Neural cell (in vitro differentiated cells): Measurements from ENCODE around the gene FBP1. TPM values are rescaled to one million over a fixed set of nuclear protein-coding genes. Genes with fewer than 3 reads are reported as not detected.

Experiments used
- H2AFZ ChIP-seq: fragments of 200-600, 300-800 bp; sonication (generic), shearing (Covaris generic); 2 replicates; pipeline ENCODE4 v1.6.0; 2014; ENCODE audit warnings: low read depth, mild to moderate bottlenecking, antibody characterized with exemption, low read length, moderate library complexity
- H3F3A ChIP-seq: fragments of 200-600 bp; shearing (Covaris generic); 2 replicates; pipeline ENCODE4 v1.6.1; 2016; ENCODE audit warnings: mild to moderate bottlenecking, moderate library complexity, mixed read lengths, antibody characterized with exemption, low read length; ENCODE audit not compliant: insufficient read depth, poor library complexity, severe bottlenecking
- H3K27ac ChIP-seq: fragments of 200-600, 300-800 bp; sonication (generic), shearing (Covaris generic); 2 replicates; pipeline ENCODE4 v1.5.1; 2014; ENCODE audit warnings: mild to moderate bottlenecking, low read length, moderate library complexity
- H3K27me3 ChIP-seq: fragments of 300-800, 200-600 bp; sonication (generic), shearing (Covaris generic); 2 replicates; pipeline ENCODE4 v1.6.0; 2014; ENCODE audit warnings: mild to moderate bottlenecking, low read depth, low read length, moderate library complexity; ENCODE audit not compliant: insufficient read depth
- H3K36me3 ChIP-seq: fragments of 300-800, 200-600 bp; sonication (generic), shearing (Covaris generic); 2 replicates; pipeline ENCODE4 v1.5.1; 2014; ENCODE audit warnings: mild to moderate bottlenecking, antibody characterized with exemption, low read length, moderate library complexity; ENCODE audit not compliant: insufficient read depth
- H3K4me2 ChIP-seq: fragments of 300-800, 200-600 bp; sonication (generic), shearing (Covaris generic); 2 replicates; pipeline ENCODE4 v1.6.0; 2014; ENCODE audit warnings: mild to moderate bottlenecking, low read length
- H3K4me3 ChIP-seq: fragments of 300-800, 200-600 bp; sonication (generic), shearing (Covaris generic); 2 replicates; pipeline ENCODE4 v1.5.1; 2014; ENCODE audit warnings: mild to moderate bottlenecking, low read length, moderate library complexity
- H3K79me2 ChIP-seq: fragments of 200-600 bp; shearing (Covaris generic); replicated peaks from 2 replicates; pipeline ENCODE4 v1.6.0; 2014; ENCODE audit warnings: mild to moderate bottlenecking, low read length, moderate library complexity; ENCODE audit not compliant: insufficient read depth
- H3K9ac ChIP-seq: fragments of 300-800, 200-600 bp; sonication (generic), shearing (Covaris generic); 2 replicates; pipeline ENCODE4 v1.6.1; 2016; ENCODE audit warnings: mild to moderate bottlenecking, low read length, mixed read lengths
- H3K9me2 ChIP-seq: fragments of 200-600 bp; shearing (Covaris generic); 2 replicates; pipeline ENCODE4 v1.6.1; 2016; ENCODE audit warnings: mild to moderate bottlenecking, low read length, mixed read lengths; ENCODE audit not compliant: insufficient read depth
- H3K9me3 ChIP-seq: fragments of 200-600, 300-800 bp; sonication (generic), shearing (Covaris generic); 2 replicates; pipeline ENCODE4 v1.6.1; 2016; ENCODE audit warnings: mild to moderate bottlenecking, mixed run types, low read length, moderate library complexity, mixed read lengths
- H4K20me1 ChIP-seq: fragments of 200-600 bp; shearing (Covaris generic); 2 replicates; pipeline ENCODE4 v1.6.1; 2016; ENCODE audit warnings: mild to moderate bottlenecking, mixed run types; ENCODE audit not compliant: insufficient read depth
- CTCF ChIP-seq: fragments of 450-650 bp; IDR thresholded peaks from 2 replicates; pipeline ENCODE4 v1.5.1; 2014; ENCODE audit warnings: antibody characterized with exemption, mild to moderate bottlenecking, moderate library complexity; ENCODE audit not compliant: poor library complexity, severe bottlenecking
- EP300 ChIP-seq: fragments of 450-650 bp; conservative IDR thresholded peaks from 2 replicates; pipeline ENCODE4 v1.6.1; 2014; ENCODE audit warnings: antibody characterized with exemption, mild to moderate bottlenecking, moderate library complexity; ENCODE audit not compliant: poor library complexity, severe bottlenecking
- EZH2 ChIP-seq: fragments of 200-600, 300-800 bp; shearing (Covaris generic), sonication (generic); IDR thresholded peaks from 2 replicates; pipeline ENCODE4 v1.6.1; 2014; ENCODE audit warnings: antibody characterized with exemption, low read length, borderline replicate concordance, mild to moderate bottlenecking; ENCODE audit not compliant: insufficient read depth, poor library complexity, severe bottlenecking
- MXI1 ChIP-seq: fragments of 450-650 bp; conservative IDR thresholded peaks from 2 replicates; pipeline ENCODE4 v1.6.1; 2014; ENCODE audit warnings: antibody characterized with exemption, mild to moderate bottlenecking; ENCODE audit not compliant: poor library complexity, severe bottlenecking
- POLR2AphosphoS5 ChIP-seq: IDR thresholded peaks from 2 replicates; pipeline ENCODE4 v1.6.1; 2012
- RAD21 ChIP-seq: fragments of 450-650 bp; conservative IDR thresholded peaks from 2 replicates; pipeline ENCODE4 v1.6.1; 2014; ENCODE audit warnings: antibody characterized with exemption, mild to moderate bottlenecking, moderate library complexity
- REST ChIP-seq: IDR thresholded peaks from 2 replicates; pipeline ENCODE4 v1.6.1; 2012; ENCODE audit warnings: borderline replicate concordance
- SMC3 ChIP-seq: fragments of 450-650 bp; conservative IDR thresholded peaks from 2 replicates; pipeline ENCODE4 v1.6.1; 2014; ENCODE audit warnings: antibody characterized with exemption, mild to moderate bottlenecking, moderate library complexity; ENCODE audit not compliant: poor library complexity
- TAF1 ChIP-seq: IDR thresholded peaks from 2 replicates; pipeline ENCODE4 v1.6.1; 2012; ENCODE audit warnings: low read depth
- polyA plus RNA-seq: library from polyadenylated mRNA; depleted of rRNA; stranded (reverse); fragments of >200 nt; gene quantifications from 2 replicates; pipeline ENCODE4 v1.2.3, GENCODE V29; 2014

FBP1 gene
- polyA plus RNA-seq, 1 donor from 2014 or later: not detected

- TF ChIP-seq EZH2: no peak
- TF ChIP-seq SMC3: no peak
- TF ChIP-seq EP300: no peak
- no peak for TF ChIP-seq TAF1
- Histone ChIP-seq H3K4me2 (no peak overlapping the region), H3K4me3 (no peak overlapping the region), H3K27me3 (no peaks in the 10 kb centered on the region), H3K9ac (no peak overlapping the region), H3K9me3 (no peaks in the 10 kb centered on the region), H3K79me2 (no peaks in the 10 kb centered on the region), H2AFZ (no peak overlapping the region), H4K20me1 (no peaks in the 10 kb centered on the region), H3K9me2 (no peaks in the 10 kb centered on the region), H3K27ac (no peak overlapping the region), H3F3A (no peaks in the 10 kb centered on the region), H3K36me3 (no peaks in the 10 kb centered on the region)
Observed at GRCh38 chr9:94680020-94680419, 40.7 kb upstream of the FBP1 start.

- Histone ChIP-seq H4K20me1 (no peaks in the 10 kb centered on the region), H3K9ac (no peak overlapping the region), H2AFZ (no peak overlapping the region), H3K36me3 (no peaks in the 10 kb centered on the region), H3K27ac (no peak overlapping the region), H3F3A (no peaks in the 10 kb centered on the region), H3K79me2 (no peaks in the 10 kb centered on the region), H3K9me3 (no peaks in the 10 kb centered on the region), H3K4me3 (no peak overlapping the region), H3K4me2 (no peak overlapping the region), H3K27me3 (no peaks in the 10 kb centered on the region), H3K9me2 (no peaks in the 10 kb centered on the region)
- TF ChIP-seq TAF1 (no peak), RAD21 (no peak), EP300 (no peak), SMC3 (no peak), CTCF (no peak), REST (no peak), POLR2AphosphoS5 (no peak), EZH2 (no peak), MXI1 (no peak)
Observed at GRCh38 chr9:94679587-94679986, 40.3 kb upstream of the FBP1 start.

GRCh38 chr9:94677929-94678328 lies 38.6 kb upstream of the FBP1 start:
- Histone ChIP-seq H3K4me3 (no peak overlapping the region), H3K27ac (no peak overlapping the region), H3K36me3 (no peaks in the 10 kb centered on the region), H3K9ac (no peak overlapping the region), H3F3A (no peaks in the 10 kb centered on the region), H3K27me3 (no peaks in the 10 kb centered on the region), H2AFZ (no peak overlapping the region), H3K9me2 (no peaks in the 10 kb centered on the region), H3K4me2 (no peak overlapping the region), H3K79me2 (no peaks in the 10 kb centered on the region), H4K20me1 (no peaks in the 10 kb centered on the region), H3K9me3 (no peaks in the 10 kb centered on the region)
- TF ChIP-seq RAD21: no peak
- no peak for TF ChIP-seq SMC3
- TF ChIP-seq MXI1: no peak
